GOT3 (cell line): Measurements from ENCODE around the gene DNAJC24.

ENCODE experiments used
- DNase-seq: peaks from one replicate; lab custom pipeline; 2025; ENCODE audit warnings: mixed read lengths; lab: John Stamatoyannopoulos, UW

Gene DNAJC24

DNA sequence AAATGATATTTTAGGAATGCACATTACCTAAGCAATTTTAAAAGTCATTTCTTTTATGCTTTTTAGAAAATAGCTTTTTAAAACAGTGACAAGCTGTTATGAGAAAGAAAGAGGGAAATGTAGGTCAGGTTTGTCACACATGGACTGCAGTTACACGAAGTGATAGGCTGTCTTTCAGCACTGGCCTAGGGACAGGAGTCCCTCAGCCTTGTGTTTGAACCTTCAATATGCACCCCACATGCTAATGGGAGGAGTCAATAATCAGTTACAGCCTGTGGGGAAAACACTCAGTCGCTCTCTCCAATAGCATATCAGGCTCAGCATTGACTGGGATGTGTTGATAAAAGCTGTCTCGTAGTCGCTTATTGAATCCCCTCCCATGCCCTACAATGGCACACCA is 45.8 kb downstream of the DNAJC24 start:
- DNase-seq, result no peak

DNA sequence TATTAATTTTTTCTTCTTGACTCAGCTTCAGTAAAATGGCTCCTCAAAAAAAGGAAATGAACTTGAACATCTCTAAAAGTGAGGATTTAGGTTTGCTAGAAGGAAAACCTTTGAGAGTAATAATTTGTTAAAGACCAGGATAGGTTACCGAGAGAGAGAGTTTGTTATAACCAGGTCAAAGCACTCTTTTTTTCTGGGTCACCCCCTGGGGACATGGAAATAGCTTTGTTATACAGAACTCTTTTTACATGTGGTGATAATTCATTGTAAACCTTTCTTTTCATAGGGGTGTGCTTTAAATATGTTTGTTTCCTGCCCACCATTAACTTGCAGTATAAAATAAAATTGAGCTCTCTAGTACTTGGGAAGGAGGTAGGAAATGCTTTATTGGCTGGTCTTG is 47.7 kb downstream of the DNAJC24 start:
- DNase-seq, result no peak

DNA sequence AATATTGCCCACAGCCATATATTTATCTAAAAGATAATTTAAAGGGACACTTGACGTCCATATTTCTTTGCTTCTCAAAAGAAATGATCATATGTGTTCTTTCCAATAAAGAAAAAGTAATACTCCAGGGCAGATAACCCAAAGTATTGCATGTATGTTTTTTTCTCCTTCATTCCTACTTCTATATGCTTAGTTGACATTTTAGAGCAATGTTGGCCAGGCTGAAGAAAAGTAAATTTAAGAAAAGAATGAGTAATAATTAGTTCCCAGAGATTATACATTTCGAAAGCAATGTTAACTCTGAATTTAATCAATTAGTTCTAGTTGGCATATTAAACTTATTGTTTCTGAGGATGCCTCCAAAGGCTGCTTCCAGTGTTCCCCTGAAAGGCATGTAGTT is 48.2 kb downstream of the DNAJC24 start:
- no peak for DNase-seq

DNA sequence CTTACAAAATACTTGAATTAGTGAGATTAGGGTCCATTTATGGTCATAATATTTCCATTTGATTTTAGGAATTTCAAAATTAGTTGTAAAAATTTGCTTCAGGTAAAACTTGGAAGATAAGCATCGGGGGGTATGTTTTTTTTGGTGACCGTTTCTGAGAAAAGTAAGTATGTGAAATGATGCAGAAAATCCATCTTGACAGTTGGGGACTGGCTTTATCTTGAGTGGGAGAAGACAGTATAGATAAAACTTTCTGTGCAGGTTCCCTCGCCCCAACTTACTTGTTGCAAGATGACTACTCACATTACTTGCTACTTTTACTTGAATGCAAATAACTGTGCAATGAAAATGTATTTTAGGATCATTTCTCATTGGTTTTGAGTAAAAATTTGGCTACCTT is 49.5 kb downstream of the DNAJC24 start:
- DNase-seq, result no peak

DNA sequence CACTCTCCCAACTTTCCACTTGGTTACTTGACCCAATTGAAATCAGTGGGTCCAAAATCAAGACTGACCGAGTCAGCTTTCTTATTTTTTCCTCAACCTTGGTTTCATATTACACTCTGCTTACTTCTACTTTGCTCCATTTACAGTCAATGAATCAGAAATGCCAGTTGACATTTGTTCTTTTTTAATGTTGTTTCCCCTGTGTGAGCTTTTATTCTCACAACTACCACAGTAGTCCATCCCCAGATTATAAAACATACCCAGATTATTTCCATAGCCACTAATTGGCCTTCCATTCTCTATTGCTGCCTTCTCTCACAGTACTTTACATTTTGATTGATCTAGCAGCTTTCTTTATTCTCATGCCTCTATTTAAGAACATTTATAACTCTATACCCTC is 50.0 kb downstream of the DNAJC24 start:
- DNase-seq, result no peak

DNA sequence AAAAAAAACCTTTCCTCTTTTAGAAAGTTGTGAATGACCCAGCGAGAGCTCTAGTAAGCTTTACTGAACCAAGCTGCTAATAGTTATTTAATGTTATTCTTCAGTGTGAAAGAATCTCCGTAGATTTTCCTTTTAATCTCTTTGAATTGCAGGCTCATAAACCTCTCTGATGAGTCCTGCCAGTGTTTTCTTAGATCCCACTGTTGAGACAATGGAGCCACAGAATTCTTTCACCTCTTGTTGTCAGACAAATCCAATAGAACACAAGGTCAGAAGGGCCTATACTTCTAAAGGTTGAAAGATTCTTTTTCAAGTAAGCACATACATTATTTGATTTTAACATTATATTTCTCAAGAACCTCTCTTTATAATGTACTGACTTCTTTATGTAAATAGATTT is 52.2 kb downstream of the DNAJC24 start:
- DNase-seq, result no peak

DNA sequence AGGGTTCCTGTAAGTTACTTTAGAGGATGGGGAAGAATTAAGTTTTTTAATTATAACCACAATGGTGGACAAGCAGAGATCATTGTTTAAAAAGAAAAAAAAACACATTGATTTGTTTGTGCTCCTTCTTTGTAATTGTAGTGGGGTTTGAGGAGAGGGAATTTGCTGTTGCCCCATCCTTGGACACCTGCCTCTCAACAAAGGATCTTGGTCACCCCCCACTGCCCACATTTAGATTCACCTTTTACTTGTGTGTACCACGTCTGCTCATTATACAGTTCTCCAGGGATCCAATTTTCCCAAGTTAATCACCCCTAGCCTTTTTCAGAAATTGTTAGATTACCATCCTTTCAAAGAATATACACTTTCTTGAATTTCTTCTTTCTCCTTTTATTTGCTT is 53.0 kb downstream of the DNAJC24 start:
- DNase-seq, result no peak

DNA sequence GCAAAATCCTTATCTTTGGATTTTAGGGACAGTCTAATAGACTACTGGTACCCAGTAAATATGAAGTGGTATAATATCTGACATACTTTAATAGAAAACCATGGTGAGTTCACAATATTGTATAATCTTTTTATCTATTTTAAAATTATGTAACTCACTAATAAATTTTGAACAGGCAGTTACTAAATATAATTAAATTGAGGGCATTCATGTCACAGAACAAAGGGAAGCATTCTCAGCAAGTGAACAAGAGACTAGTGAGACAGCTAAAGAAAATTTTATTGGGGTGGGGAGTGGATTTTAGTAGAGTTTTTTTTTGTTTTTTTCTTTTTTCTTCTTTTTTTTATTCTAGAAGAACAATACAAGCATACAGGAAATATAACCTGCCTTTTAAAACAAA is 55.0 kb downstream of the DNAJC24 start:
- no peak for DNase-seq

DNA sequence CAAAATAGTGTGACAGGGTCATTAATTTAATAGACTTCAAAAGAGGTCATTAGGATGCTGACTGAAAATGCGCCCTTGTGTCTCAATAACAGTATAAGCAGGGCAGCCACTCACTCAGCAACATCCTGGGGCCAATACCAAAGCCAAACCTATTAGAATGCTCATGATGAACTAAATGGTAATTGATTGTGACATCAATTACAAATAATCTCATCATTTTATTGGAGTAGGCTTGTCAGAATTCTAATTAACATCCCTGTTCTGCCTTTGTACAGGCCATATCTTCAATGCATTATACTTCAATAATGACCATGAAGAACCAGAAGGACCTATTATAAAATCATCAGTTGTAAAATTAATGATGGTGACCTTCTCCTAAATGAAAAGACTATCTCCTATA is 64.2 kb downstream of the DNAJC24 start:
- DNase-seq, result no peak

DNA sequence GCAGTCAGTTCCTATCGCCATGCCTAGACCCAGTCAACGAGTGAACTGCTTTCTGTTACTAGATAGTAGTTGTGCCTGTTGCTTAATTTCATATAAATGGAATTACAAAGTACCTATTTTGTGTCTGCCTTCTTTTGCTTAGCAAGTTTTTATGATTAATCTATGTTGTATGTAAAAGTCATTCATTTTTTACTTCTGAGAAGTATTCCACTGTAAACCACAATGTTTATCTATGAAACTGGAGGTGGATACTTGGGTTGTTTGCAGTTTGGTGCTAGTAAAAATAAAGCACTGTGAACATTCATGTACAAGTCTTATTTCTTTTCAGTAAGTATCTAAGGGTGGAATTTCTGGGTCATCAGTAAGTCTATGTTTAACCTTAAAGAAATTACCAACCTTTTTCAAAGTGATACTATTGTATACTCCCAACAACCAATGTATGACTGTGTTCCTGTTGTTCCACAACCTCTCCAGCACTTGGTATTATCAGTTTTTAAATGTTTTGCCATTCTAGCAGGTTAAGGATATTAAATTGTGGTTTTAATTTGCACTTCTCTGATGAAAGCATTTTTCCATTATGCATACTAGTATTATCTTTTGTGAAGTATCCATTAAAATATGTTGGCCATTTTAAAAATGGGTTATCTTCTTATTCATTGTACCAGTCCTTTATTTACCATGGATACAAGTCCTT is 68.2 kb downstream of the DNAJC24 start:
- no peak for DNase-seq

DNA sequence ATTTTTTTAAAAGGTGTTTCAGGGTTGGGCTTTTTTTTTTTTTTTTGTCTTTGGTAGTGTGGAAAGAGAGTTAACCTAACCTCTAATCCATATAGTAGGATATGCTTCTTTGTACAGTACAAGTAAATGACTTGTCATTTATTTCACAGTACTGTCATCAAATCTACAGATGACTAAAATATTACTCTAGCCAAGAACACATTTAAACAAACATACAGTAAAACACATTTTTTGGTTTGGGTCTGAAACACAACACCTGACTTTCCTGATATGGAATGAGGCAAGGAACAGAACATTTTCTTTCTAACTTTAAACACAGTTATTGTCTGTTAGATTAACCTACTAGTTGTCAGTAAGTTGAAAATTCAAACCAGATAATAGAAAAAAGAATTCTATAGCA is 71.6 kb downstream of the DNAJC24 start:
- DNase-seq, result no peak

DNA sequence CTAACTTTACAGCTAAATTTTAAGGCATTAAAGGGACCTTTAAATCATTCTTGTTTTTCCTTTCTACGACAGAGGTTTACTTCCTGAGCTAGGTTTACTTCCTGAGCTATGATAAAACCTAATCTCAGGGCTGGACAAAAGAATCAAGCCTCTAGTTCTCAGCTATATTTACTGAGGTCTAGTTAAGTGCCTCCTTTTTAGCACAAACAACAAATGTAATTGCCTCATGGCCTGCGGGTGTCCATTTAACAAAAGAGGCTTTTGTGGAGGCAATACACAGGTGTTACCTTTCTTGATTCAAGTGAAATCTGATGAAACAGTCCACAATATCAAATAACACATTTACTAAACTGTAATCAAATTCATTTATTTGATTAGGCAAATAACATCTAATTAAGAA is 72.4 kb downstream of the DNAJC24 start:
- no peak for DNase-seq

DNA sequence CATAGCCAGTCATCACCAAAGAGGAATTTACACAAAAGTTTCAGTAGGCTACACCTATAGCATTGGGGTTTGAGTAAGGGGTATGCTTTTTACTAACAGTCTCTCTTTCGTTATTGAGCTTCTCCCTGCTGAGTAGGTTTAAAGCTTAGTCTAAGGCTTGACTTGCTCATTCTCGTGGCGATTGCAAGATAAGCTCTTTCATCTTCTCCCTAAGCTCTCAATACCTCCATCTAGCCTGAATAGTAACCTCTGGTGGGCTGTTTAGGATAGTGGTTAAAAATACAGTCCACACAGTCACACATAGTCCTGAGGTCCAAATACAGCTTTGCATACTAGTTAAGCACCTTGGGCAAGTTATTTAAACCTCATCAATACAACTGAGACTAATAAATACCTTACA is 74.1 kb downstream of the DNAJC24 start:
- DNase-seq, result no peak

DNA sequence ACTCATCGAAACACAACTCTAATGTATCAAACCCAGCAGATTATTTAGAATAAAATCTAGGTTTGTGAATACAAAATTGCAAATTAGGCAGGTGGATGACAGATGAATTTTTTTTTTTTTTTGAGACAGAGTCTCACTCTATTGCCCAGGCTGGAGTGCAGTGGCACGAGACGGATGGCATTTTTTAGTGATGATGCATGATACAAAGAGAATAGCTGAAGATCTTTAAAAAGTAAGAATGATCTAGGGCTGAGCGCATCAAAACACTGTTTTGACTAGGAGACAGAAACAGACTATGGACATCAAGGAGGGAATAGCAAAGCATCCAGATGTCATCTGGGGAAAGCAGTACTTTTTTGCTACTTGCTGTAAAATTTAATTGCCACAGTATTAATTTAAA is 76.0 kb downstream of the DNAJC24 start:
- no peak for DNase-seq

DNA sequence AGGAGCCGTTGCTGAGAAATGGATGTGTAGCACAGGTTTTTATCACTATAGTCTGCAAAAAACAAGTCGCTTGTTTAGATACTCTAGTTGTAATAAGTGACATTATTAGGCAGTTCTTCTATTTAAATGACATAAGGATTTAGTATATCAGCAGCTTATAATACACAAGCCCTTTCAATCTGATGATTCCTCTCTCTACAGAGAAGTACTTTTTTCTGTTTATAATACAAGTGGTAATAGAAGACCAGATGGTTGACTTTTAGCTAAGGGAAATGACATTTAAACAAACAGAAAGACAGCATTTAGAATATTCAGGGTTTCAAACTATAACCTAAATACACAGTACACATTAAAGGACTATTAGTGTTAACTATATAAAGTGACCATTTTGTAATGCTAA is 79.4 kb downstream of the DNAJC24 start:
- DNase-seq, result no peak

DNA sequence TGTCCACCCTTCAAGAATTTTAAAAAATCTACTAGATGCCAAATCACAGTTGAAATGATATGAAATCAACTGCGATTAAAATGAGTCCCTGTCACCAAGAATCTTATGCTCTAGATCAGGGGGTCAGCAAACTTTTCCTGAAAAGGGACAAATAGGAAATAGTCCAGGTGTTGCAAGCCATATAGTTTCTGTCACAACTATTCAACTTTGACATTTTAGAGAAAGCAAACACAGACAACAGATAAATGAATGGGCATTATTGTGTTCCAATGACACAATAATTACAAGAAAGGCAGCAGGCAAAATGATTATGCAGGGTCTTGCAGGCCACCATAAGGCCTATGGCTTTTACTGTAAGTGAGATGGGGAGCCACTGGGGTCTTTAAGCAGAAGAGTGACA is 81.2 kb downstream of the DNAJC24 start:
- DNase-seq, result no peak

DNA sequence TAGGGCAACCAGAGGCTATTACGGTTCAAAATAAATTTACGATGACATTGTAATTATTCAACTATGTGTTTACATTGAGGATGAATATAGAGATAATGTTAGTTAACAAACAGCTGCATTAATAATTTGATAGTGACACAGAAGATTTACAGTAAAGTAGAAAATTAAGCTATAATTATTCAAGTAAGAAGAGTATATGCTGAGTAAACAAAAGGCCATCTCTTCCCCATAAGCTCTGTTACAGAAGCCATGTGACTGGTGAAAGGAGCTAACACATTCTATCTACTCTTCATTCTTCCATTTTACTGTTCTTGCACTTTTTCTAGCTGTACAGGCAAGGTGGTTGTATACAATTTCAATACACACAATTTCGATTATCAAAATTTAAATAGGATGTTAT is 85.5 kb downstream of the DNAJC24 start:
- DNase-seq, result no peak

DNA sequence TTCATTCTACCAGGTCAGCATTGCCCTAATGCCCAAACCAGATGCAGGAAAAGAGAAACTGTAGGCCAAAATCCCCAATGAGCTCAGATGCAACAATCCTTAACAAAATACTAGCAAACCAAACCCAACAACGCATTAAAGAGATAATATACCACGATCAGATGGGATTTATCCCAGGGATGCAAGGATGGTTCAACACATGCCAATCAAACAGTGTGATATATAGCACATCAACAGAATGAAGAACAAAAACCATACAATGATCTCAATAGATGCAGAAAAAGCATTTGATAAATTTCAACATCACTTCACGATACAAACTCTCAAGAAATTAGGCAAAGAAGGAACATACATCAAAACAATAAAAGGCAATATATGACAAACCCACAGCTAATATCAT is 94.8 kb downstream of the DNAJC24 start:
- no peak for DNase-seq

DNA sequence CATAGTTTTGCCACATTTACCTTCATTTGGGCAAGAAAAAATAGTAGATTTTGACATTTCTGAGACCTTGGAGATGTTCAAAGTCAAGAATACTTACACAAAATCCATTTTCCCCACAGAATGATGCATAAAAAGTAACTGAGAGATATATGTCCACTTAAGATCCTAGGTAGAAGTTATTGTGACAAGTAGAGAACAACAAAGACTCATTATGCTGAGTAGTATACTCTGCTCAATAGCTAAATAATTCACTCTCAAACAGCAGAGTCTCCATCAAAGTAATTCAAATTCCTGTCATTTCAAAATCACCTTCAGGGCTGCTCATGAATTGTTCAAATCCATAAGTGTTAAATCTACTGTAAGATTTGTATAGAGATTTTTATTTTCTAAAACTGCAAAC is 104.4 kb downstream of the DNAJC24 start:
- DNase-seq, result no peak

DNA sequence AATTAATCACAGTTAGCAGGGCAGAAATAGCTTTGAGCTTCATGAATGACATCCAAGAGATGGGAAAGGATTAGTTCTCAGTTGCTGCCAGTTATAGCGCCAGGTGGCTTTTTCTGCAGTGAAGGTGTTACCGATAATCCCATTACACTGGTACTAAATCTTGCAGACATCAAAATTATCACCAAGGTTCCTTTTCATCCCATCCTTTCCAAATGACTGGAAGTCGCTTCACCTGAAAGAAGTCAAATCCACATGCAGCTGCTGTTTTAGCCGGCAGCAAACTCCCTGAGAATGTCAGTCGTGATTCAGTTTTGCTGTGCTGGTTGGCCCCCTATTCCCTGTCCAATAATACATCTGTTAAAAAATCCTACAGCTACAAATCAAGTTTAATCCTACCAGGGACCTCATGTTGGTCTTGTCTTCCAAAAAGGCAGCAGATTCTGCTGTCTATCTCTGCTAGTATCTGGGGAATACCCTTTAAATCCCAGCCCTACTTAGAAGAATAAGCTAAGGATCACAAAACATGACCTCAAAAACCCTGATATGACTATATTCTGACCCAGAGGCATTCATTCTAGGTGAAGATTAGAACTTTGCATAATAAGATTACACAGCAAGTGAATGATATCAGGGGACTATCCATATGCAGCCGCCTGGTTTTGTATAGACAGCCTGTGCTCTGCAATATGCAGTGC is 108.0 kb downstream of the DNAJC24 start:
- DNase-seq, result no peak

DNA sequence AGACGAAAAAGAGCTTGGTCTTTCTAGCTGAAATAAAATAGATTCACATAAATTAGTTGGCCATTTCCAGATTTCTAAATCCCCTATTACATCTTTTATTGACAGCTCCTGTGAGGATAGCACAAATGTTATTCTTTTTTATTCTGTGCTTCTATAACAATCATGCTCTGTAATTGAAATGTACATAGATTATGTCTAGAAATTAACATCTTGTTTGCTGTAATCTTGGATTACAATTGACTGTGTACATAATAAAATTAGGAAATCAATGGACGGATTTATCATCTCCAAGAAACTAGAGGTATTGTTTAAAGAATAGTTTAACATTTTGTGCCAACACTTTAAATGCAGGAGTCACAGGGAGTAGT is 108.5 kb downstream of the DNAJC24 start:
- no peak for DNase-seq

DNA sequence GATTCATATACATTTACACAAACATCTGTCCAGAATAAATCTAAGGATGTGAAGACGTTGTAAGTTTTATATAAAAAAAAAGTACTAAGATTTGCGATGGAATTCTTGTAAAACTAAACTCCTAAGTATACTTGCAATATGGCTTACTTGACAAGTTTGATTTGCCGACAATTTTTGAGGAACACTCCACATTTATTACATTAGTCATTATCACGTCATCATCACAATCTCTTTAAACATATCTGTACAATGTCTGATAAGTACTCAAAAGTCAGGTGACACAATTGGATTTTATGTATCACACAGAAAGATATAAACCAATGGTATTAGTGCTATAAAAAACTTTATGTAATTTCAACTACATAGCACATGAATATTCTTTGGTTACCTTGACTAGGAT is 109.4 kb downstream of the DNAJC24 start:
- DNase-seq, result no peak

DNA sequence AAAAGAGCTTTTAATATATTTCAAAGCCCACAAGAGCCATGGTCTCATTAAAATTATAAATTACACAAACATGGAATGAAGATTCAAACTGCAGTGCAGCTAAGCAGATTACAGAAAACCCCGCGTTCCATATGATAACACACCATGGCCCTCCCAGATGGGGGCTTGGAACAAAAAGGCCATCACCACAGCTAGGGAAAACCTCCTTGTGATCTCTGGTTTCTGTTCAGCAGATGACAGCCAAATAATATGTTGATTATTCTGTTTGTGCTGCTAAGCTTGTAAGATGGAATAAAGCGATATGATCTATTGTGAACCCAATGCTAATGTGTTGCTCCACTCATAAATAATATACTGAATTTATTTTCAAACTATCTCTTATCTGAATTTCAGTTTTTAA is 111.3 kb downstream of the DNAJC24 start:
- DNase-seq, result no peak
